Stimulated activated CD4-positive, alpha-beta T cell treated with anti-CD3 and anti-CD28 coated beads, Interleukin-12 subunit alpha, Interleukin-12 subunit beta, amount 100 ng/mL, for 4 hours (primary cell): ENCODE measurements around the gene RRBP1.
"Not testable (repeated sequence)": the region's sequence is repeated elsewhere in the genome, so short reads cannot be mapped to it uniquely, and the experiment has no call there.

Experiments used
- DNase-seq: peaks from one replicate; pipeline ENCODE4 v3.0.0-alpha.2; 2020

The RRBP1 gene

DNA sequence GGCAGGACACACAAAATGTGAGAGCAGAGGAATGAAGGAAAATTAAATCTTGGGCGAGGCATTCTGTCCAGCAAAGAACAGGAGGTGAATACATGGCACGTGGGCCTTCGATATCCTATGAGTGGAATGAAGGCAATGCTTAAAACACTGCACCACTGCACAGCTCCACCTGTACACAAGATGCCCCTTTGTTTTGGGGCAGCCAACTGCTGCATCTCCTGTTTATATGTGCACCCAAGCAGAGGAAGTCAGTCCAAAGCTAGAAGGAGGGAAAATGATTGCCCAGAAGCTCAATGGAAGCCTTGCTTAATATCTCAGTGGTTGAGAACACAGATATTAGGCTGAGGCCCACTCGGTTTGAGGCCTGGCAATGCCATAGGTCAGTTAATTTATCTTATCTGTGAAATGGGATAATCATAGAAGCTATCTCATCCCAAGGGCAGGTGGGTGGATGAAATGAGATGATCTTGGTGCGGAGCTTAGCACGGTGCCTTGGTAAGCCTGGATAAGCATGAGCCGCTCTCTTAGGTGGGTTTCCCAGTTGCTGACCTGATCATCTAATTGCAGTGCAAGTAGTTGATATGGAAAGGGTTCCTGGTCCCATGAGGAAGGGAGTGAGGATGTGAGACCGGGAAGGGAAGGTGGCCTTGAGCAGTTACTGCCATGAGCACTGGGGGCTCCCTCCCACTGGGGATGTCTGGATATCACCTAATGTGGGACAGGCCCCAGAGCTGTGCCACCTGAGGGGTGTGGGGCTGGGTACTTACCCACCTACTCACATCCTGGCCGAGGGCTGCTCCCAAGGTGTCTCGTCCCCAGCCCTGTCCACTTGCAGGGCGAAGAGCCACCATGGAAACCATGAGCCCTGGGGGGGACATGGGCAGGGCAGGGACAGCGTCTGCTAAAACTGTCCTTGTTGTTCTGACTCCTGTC is 27.6 kb upstream of the RRBP1 start:
- DNase-seq, result no peak

DNA sequence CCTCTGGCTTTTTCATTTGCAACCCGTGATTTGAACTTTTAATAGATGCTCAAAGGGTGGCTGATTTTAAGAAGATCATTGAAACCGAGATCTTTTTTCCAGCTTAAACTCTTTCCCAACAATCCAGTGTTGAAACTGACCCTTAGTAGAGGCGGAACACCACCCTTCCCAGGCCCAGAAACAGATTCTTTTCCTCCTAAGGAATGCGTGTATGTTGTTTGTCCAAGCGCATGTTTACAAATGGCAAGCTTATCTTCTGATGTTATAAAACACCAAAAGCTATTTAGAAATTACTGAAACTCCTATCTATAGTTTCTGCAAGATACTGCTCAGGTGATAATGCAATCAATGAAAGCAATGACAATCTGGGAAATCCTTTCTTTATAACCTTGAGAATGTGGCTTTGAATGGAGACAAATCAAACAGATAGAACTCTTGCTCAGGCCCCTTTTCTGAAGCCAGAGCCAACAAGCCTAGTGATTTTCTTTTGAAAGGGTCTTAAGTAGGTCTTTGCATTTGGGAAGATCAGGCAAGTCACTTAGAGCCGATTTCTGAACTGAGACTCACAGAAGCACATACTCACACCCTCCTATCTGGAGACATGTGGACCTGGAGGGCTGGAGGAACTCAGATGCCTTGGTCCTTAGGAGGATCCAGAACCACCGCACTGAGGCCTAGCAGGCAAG is 26.8 kb upstream of the RRBP1 start:
- DNase-seq, result no peak

- DNase-seq, result not testable (repeated sequence)
These were observed 25.9 kb upstream of the RRBP1 start for GRCh38 chr20:17707951-17708350.

- no peak for DNase-seq
These were observed 24.6 kb upstream of the RRBP1 start for GRCh38 chr20:17706632-17707031.

- no peak for DNase-seq
These were observed 23.9 kb upstream of the RRBP1 start for GRCh38 chr20:17705916-17706315.

DNA sequence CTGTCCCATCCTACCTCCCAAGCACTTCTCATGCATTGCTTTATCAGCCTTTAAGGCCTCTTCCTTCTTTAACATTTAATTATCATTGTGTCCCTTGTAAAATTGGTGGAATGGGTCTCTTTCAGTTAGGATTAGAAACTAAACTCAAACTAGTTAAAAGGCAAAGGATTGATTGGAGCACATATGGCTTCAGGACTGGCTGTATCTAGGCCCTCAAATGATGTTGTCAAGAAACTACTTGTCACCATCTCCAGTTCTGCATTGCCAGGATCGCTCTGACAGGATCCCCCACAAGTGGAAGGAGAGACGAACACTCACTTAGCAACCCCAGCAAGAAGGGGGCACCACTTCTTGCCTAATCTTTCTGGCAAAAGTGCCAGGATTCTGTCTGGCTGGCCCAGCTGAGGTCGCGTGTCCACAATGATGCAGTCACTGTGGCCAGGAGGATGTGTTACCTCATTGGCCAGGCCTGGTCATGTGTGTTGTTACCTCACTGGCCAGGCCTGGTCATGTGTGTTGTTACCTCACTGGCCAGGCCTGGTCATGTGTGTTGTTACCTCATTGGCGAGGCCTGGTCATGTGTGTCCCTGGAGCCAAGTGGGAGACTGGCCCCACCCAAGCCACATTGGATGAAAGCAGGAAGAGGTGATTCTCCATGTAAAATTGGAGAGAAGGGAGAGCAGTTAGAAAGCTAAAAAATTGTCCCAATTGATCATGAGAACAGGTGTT is 22.7 kb upstream of the RRBP1 start:
- no peak for DNase-seq

DNA sequence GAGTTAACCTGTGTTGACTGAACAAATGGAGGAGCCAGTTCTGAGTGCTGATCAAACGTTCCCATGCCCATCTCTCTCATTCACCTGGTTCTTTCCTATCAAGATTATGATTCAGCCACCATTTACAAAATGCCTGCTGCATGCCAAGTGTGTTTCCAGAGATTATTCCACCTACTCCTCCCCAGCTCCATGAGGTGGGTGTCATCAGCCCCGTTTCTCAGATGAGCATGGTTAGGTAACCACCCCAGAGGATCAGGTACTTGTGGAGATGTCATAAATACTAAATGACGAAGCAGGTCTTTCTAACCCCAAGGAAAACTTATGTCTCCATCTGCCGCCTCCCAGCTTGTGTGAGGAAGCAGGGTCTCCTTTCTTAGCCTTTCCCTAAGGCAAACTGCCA is 19.8 kb upstream of the RRBP1 start:
- no peak for DNase-seq

DNA sequence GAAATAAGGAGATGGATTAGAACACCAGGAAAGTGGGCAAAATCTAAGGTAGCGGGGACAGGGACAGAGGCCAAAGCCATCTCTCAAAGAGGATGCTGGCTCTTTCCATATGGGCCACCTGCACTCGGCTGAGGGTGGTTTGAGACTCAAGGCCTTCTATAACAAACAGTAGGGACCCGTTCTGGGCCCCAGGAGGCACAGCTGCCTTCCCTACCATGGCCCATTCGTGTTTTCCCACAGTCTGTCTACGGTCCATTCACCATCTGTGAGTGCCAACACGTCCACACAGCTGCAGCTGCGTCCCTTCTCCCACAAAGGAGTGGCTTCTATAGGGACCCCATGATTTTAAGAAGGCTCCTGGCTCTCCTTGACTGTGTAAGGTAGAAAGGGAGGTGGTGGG is 18.6 kb upstream of the RRBP1 start:
- DNase-seq, result no peak

DNA sequence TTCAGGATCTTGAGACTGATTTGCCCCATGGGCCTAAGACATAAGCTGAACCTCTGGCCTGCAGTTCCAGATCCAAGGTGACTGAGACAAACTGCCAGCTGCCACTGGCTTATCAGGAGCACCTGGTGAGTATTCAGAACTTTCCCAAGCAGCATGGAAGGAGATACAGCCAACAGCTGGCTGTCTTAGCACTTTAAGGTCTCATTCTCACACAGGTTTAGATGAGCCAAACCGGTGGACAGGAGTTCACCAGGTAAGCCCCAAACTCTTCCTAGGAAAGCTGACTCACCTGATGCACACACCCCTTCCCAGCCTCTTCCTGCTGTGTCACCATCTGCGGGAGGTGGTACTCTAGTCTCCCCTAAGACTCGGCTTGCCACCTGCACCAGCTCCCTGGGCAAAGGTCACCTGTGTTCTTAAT is 17.9 kb upstream of the RRBP1 start, which contains the start of gene BANF2:
Gene BANF2 (plus strand): TSS at position 36 of the 421 bp plus-strand sequence. CDS start 25,060 bp downstream, outside the sequence.
- no peak for DNase-seq

GRCh38 chr20:17698384-17698783 is 16.3 kb upstream of the RRBP1 start:
- DNase-seq, result no peak

DNA sequence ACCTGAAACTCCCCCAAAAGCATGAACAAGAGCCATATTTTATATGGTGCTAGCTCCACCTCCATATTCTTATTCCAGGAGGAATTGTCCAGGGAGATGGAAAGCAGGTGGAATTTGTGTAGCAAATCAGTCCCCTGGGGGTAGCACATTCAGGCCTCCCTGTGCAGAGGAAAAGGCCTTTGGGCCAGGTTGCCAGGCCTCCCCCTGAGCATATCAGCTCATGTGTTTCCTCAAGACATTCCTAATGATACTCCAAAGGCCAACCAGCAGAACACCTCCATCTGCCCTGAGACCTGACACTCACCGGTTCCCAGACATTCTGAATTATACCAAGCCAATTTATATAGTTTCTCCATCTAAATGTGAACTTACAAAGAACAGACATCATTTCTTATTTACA is 15.1 kb upstream of the RRBP1 start:
- DNase-seq, result no peak

DNA sequence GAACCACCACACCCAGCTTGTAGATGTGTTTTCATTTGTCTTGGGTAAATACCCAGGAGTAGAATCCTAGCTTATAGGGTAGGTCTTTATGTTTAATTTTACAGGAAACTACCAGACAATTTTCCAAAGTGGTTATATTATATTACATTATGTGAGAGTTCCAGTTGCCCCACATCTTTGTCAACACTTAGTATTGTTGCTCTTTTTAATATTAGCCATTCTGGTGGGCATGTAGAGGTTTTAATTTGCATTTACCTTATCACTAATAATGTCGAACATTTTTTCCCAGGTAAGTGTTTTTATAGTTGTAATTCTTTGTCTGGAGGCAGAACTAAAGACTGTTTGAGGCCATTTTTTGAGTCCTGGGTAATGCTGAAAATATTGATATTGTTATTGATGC is 14.2 kb upstream of the RRBP1 start:
- no peak for DNase-seq

DNA sequence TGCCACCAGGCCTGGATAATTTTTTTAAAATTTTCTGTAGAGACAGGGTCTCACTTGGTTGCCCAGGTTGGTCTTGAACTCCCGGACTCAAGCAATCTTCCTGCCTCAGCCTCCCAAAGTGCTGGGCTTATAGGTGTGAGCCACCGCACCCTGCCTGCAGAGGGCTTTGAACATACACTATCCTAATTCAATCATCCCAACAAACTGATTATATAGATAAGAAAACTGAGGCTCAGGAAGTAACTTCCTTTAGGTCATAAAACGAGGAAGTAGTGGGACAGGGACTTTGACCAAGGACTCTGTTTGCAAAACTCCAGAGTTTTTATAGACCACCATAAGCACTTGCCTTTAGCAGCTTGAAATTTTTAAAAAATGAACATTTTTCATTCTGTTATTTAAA is 12.7 kb upstream of the RRBP1 start:
- no peak for DNase-seq

GRCh38 chr20:17693444-17694001 is 11.5 kb upstream of the RRBP1 start:
- no peak for DNase-seq

DNA sequence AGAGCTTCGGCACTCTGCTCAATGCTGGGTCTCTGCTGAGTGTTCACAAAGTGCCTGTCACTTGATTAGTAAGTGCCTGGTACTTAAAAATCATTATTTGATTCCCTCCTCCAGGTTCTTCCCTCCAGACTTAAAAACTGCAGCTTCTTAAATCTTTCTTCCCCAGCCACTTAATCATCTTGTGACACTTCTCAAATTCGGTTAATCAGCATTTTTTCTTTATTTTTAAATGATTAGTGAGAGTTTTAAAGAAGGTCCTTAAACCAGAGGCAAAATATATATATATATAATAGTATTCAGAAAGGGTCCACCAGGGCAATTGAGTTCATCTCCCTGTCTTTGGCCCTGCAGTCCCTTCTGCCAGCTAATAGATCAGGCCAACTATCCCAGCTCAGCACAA is 9.7 kb upstream of the RRBP1 start:
- DNase-seq, result no peak

DNA sequence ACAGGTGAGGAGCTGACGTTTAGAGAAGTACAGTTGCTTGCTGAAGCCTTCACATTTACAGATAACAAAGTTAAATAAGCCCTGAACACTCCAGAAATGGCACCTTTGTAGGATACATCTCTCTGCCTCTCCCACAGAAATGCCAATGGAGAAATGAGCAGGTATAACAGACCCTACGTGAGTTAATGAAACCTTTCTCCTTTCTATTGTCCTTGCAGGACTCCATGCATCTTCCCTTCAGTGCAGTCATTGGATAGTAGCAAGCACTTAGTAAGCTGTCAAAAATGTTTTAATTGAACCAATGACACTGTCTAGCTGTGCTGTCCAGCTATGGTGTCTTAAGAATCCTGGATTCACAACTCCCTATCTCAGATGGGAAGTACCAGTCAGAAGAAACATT is 8.1 kb upstream of the RRBP1 start:
- no peak for DNase-seq

DNA sequence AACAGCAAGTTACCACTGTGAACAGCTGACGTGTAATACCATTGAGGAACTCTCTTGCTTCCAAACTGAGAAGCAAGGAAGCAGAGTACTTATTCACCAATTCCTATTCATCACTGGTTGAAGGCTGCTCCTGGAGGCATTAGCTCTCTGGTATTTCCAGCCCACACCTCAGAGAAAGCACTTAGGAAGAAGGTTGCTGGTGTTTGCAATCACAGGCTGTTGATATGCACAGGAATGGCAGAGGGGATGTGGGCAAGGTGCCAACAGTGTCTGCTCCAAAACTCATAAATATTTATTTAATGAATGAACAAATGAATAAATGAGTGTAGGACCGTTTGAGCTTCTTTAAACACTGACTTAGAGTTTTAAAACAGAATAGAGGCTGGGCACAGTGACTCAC is 6.9 kb upstream of the RRBP1 start:
- DNase-seq, result no peak

GRCh38 chr20:17687800-17688199 is 5.8 kb upstream of the RRBP1 start:
- no peak for DNase-seq

DNA sequence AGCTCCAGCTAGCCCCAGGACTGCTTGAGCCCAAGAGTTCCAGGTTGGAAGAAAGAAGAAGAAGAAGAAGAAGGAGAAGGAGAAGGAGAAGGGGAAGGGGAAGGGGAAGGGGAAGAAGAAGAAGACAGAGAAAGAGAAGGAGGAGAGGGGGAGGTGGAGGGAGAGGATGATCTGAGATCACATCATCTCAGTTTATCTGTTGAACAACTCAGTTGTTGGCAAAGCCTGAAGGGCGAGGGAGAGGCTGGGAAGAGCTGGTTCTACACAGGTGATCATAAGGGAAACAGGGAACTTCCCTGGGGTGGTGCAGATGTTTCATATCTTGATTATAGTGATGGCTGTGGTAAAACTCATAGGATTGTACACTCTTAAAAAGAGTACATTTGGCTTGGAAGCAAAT is 3.1 kb upstream of the RRBP1 start:
- no peak for DNase-seq

GRCh38 chr20:17684077-17684888 is 2.2 kb upstream of the RRBP1 start:
- DNase-seq, result no peak

DNA sequence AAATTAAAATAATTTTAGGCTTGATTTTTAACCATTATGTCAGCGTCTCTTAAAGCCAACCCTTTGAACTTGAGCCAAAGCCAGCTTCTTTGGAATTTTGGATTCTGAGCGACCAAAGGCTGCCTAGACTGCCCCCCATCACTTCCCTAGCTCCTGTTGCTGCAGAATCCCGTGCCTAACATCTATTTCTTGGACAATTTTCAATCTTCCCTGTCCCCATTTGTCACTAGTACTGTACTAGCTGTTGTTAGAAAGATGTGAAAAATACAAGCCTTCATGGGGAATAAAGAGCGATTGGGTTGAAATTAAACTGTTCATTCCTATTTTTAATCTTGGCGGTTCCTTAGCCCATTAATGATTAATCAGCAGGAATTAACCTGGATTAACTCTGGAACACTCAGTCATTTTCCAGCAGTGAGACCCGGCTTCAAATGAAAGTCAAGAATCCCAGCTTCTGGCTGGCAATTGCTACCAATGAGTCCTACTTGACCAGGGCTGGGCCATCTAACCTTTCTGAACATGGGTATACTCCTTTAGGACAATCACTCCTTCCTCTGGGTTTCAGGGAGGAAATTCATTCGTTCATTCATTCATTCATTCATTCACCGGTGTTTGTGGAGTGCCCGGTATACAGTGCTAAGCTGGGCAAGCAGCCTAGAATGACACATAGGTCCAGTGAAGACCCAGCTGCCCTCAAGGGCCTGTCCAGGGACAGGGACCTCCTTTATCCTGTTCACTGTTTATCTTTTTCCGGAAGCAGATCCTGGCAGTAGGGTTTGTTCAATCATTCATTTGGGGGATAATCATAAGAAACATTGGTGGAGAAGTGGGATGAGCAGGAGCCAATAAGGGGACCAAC is 1.4 kb upstream of the RRBP1 start:
- no peak for DNase-seq

DNA sequence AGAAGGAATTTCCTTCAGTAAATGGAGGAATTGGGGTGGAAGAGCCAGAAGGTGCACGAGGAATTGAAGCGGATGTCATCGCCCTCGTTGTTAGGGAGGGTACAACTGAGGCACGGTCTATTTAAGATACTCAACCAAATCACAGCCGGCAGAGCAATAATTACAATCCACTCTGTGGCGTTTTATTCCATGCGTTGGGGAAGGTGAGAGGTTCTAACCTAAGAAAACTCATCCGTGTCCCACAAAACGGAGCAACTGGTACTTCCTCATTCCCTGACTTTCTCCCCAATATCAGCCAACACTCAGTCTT is 802 bp upstream of the RRBP1 start:
- DNase-seq, result no peak
